GM19455 (cell line): Measurements from ENCODE around the gene CFD.
"Not testable (repeated sequence)": the region's sequence is repeated elsewhere in the genome, so short reads cannot be mapped to it uniquely, and the experiment has no call there.

Source experiments
- ATAC-seq: cut with Tn5 transposase; IDR thresholded peaks from one replicate; pipeline ENCODE4 v1.9.1; 2021; ENCODE audit not compliant: unreplicated experiment

CFD gene

GRCh38 chr19:870963-871401 lies 11.5 kb downstream of the CFD start:
- ATAC-seq, result no peak

DNA sequence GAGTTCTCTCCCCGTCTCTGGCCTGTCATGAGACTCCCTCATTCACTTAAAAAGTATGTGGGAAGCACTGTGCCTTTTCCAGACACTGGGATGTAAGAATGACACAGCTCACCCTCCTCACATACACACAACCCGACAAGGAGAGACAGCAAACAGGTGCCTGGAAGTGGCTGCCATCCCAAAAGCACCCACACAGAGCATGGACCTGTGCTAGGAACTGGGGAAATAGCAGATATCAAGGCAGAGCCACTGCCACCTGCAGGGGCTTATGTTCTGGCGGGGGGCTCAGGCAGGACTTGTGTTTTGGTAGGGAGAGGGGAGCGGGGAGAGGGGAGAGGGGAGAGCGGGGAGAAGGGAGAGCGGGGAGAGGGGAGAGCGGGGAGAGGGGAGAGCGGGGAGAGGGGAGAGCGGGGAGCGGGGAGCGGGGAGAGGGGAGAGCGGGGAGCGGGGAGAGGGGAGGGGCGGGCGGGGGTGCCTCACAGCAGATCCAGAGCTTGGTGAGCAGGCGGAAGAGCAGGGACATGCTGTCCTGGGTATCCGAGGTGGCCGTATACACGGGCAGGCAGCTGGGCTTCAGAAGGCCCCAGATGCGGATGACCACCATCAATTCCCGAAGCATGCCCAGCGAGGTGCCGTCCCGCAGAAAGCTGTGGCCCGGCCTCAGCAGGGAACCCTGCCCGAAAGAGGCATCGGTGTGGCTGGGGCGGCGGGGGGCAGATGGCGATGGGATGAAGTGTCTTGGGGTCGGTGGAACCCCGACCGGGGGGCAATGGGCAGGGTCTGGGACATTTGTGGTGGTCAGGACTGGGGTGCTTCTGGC lies 12.2 kb downstream of the CFD start:
- ATAC-seq, result no peak

DNA sequence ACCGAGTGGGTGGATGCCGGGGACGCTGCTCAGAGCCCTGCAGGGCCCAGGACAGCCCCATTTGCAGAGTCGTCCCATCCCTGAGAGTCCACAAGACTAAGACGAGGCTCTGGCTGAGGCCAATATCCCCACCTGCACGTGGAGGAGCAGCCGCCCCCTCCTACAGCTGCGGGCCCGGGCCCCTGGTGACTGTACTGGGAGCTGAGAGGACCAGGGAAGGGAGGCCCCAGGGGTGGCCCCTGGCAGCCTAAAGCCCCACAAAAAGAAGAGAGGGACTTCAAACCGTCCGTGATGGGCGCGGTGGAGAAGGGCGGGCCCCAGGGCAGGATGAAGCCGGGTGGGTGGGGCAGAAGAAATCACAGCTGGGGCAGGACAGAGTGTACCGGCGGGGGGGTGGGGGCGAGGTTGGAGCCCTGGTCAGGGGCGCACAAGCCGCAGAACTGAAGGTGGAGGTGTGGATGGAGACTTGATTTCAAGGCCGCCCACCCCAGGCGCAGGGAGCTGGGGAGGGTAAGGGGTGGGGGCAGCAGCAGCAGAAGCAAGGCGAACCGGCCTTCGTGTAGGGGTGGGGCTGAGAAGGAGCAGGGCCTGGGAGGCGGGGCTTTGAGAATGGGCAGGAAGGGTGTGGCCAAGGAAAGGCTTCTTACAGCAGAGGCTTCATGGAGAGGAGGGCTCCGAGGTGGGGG lies 12.9 kb downstream of the CFD start:
- peak; percentile 41 for ATAC-seq

- ATAC-seq, result no peak
Measured at GRCh38 chr19:873084-873483, 13.6 kb downstream of the CFD start.

GRCh38 chr19:873561-874041 lies 14.1 kb downstream of the CFD start:
- ATAC-seq, result no peak

GRCh38 chr19:875265-875879 lies 15.9 kb downstream of the CFD start:
- no peak for ATAC-seq

- ATAC-seq, result no peak
Measured at GRCh38 chr19:876089-876488, 16.6 kb downstream of the CFD start.

DNA sequence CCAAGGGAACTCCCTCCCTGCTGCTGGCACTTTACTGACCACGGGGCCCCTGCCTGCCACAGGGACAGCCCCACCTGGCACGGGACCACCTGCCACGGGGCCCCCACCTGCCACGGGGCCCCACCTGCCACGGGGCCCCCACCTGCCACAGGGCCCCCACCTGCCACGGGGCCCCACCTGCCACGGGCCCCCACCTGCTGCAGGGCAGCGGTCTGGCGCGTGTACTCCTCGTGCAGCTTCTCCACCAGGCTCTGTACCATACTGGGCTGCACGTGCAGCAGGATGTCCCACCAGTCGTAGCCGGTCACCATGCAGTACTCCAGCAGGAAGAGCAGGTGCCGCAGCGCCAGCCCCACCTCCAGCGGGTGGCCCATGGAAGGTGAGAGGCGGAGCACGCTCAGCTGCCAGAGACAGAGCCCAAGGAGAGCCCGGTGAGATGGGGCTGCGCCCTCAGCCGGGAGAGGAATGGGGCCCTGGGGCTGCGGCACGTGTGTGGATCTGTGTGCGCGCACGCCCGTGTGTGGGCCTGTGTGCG lies 17.4 kb downstream of the CFD start:
- no peak for ATAC-seq

- not testable (repeated sequence) for ATAC-seq
Measured at GRCh38 chr19:877992-878660, 18.7 kb downstream of the CFD start.

- not testable (repeated sequence) for ATAC-seq
Measured at GRCh38 chr19:878751-879561, 19.5 kb downstream of the CFD start.

DNA sequence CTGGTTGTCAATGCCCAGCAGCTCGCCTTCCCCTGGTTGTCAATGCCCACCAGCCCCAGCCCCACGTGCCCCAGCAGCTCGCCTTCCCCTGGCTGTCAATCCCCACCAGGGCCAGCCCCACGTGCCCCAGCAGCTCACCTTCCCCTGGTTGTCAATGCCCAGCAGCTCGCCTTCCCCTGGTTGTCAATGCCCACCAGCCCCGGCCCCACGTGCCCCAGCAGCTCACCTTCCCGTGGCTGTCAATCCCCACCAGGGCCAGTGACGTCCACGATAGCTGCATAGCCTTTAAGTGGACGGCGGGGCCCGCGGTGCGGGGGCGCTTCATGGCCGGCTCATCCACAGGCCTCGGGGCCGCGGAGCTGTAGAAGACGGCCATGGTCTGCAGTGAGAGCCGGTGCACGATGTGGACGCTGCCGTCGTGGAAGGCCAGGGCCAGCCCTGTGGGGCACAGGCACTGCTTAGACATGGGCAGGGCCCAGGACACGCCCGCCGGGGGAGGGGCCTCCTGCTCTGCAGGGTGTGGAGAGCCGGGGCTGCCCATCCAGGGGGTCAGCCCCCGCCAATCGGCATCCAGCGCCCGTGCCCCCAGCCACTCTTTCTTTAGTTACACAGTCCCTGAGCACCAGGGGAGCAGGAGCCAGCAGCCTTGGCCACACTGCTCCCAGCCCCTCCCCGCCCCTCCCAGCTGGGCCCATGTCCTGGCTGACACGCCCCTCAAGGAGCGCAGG lies 20.4 kb downstream of the CFD start:
- ATAC-seq, result no peak

DNA sequence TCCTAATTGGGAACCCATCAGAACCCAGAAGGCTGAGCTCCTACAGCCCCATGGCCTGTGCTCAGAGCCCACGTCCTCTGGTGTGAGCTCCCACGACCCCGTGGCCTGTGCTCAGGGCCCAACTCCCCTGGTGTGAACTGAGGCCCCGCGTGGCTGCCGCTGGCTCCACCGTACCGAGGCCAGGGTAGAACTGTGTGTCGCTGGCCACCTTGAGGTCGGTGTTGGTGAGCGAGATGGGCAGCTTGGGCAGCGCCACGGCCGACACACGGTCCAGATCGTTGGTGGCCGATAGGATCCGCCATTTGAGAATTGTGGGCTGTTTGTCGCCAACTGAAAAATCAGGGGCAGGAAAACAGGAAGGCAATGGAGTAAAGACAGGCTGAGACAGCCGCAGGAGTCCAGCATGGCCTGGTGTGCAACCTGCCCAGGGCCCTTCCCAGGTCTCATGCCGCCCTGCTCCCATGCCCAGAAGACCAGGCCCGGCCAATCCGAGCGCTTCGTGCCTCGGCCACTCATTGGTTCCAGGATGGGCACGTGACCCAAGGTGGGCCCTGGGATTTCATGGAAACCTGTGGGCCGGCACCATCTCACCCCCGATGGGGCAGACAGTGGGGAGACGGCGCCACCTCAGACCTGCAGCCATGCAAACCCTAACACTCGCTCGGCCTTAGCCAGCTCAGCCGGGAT lies 22.1 kb downstream of the CFD start:
- no peak for ATAC-seq

GRCh38 chr19:882871-883497 lies 23.5 kb downstream of the CFD start:
- ATAC-seq, result no peak

GRCh38 chr19:883661-884211 lies 24.3 kb downstream of the CFD start:
- ATAC-seq, result no peak

- ATAC-seq, result no peak
Measured at GRCh38 chr19:884420-885211, 25.2 kb downstream of the CFD start.

- ATAC-seq, result no peak
Measured at GRCh38 chr19:885536-886224, 26.2 kb downstream of the CFD start.

DNA sequence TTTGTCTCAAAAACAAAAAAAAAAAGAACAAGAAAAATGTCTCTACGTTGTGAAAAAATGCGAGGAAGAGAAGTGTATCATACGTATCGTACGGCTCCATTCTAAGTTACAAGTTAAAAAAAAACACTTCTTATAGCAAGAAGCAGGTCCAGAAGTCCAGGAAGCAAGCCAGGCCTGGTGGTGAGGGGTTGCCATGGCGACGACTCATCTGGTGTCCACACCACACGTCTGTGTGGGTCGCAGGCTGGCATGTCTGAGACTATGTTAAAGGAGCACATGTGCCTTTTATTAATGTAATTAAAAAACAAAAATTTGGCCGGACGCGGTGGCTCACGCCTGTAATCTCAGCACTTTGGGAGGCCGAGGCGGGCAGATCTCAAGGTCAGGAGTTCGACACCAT lies 27.6 kb downstream of the CFD start:
- ATAC-seq, result no peak
